ENCODE data around the gene EMILIN1.
"Not testable (repeated sequence)": the region's sequence is repeated elsewhere in the genome, so short reads cannot be mapped to it uniquely, and the experiment has no call there.

The EMILIN1 gene

GRCh38 chr2:27092696-27093429, 14.4 kb downstream of the EMILIN1 start:
- no peak for DNase-seq (ENCODE audit: low read depth in 2 of 3, low spot score in 2 of 3)

GRCh38 chr2:27093430-27094352, 15.3 kb downstream of the EMILIN1 start:
- DNase-seq (ENCODE audit: low read depth in 2 of 3, low spot score in 2 of 3) = no peak

GRCh38 chr2:27094353-27094984, 16.1 kb downstream of the EMILIN1 start:
- DNase-seq (ENCODE audit: low read depth in 2 of 3, low spot score in 2 of 3) = no peak

GRCh38 chr2:27095427-27095744, 17.0 kb downstream of the EMILIN1 start:
- no peak for DNase-seq (ENCODE audit: low read depth in 2 of 3, low spot score in 2 of 3)

GRCh38 chr2:27095745-27096651, 17.6 kb downstream of the EMILIN1 start:
- no peak for DNase-seq (ENCODE audit: low read depth in 2 of 3, low spot score in 2 of 3)

- no peak for DNase-seq (ENCODE audit: low read depth in 2 of 3, low spot score in 2 of 3)
Measured at GRCh38 chr2:27096748-27097297, 18.4 kb downstream of the EMILIN1 start.

GRCh38 chr2:27097341-27097740, 18.9 kb downstream of the EMILIN1 start:
- DNase-seq (ENCODE audit: low read depth in 2 of 3, low spot score in 2 of 3) = no peak

GRCh38 chr2:27099334-27099955, 21.0 kb downstream of the EMILIN1 start:
- no peak for DNase-seq (ENCODE audit: low read depth in 2 of 3, low spot score in 2 of 3)

- DNase-seq (ENCODE audit: low read depth in 2 of 3, low spot score in 2 of 3) = no peak
Measured at GRCh38 chr2:27100036-27100435, 21.6 kb downstream of the EMILIN1 start.

- DNase-seq (ENCODE audit: low read depth in 2 of 3, low spot score in 2 of 3) = no peak
Measured at GRCh38 chr2:27102329-27102728, 23.9 kb downstream of the EMILIN1 start.

GRCh38 chr2:27105981-27106380, 27.6 kb downstream of the EMILIN1 start:
- no peak for DNase-seq (ENCODE audit: low read depth in 2 of 3, low spot score in 2 of 3)

GRCh38 chr2:27108221-27108620, 29.8 kb downstream of the EMILIN1 start:
- no peak for DNase-seq (ENCODE audit: low read depth in 2 of 3, low spot score in 2 of 3)

- DNase-seq (ENCODE audit: low read depth in 2 of 3, low spot score in 2 of 3) = no peak
Measured at GRCh38 chr2:27109083-27109482, 30.7 kb downstream of the EMILIN1 start.

- DNase-seq (ENCODE audit: low read depth in 2 of 3, low spot score in 2 of 3) = not testable (repeated sequence)
Measured at GRCh38 chr2:27110603-27111352, 32.4 kb downstream of the EMILIN1 start.

- not testable (repeated sequence) for DNase-seq (ENCODE audit: low read depth in 2 of 3, low spot score in 2 of 3)
Measured at GRCh38 chr2:27111392-27112078, 33.1 kb downstream of the EMILIN1 start.

- DNase-seq (ENCODE audit: low read depth in 2 of 3, low spot score in 2 of 3) = no peak
Measured at GRCh38 chr2:27115519-27115918, 37.1 kb downstream of the EMILIN1 start.

- DNase-seq (ENCODE audit: low read depth in 2 of 3, low spot score in 2 of 3) = no peak
Measured at GRCh38 chr2:27117995-27118524, 39.6 kb downstream of the EMILIN1 start.

GRCh38 chr2:27118525-27119329, 40.3 kb downstream of the EMILIN1 start, which contains the start of gene CGREF1:
Gene CGREF1, minus strand, starts transcription at chr2:27119128. Its CDS starts 14,762 bp downstream, at chr2:27104366.
- DNase-seq (ENCODE audit: low read depth in 2 of 3, low spot score in 2 of 3) = no peak

Data from activated CD8-positive, alpha-beta memory T cell treated with anti-CD3 and anti-CD28 coated beads for 48 hours (primary cell).